ELF-1 (cell line): ENCODE data around the gene ACAP3.
A peak's percentile ranks its signal among the peaks of the same experiment; 100 is the strongest.
"Not testable (repeated sequence)": the region's sequence is repeated elsewhere in the genome, so short reads cannot be mapped to it uniquely, and the experiment has no call there.

Experiments
- DNase-seq: peaks from one replicate; pipeline ENCODE4 v3.0.0-alpha.2; 2016; ENCODE audit warnings: low read depth, low spot score

ACAP3 gene

GRCh38 chr1:1267488-1268283 is 40.0 kb downstream of the ACAP3 start:
- DNase-seq: no peak

DNA sequence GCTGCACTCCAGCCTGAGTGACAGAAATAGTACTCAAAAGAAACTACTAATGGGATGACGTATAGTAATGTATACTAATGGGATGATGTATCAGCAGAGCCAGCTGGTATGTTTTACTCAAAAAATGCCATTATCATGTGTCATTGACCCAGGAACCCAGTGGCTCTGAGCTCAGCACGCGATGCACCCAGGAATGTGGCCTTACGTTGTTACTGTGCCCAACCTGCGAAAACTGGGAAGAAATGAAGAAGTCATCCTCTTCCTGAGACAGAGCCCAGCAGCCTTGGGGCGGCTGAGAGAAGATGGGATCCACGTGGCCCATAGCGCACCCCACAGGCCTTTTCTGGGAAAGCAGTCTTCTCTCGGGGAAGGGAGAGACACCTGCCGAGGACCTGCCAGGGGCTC is 42.9 kb downstream of the ACAP3 start:
- peak; percentile 71 for DNase-seq

GRCh38 chr1:1264026-1264425 is 43.7 kb downstream of the ACAP3 start:
- DNase-seq: no peak

- DNase-seq: no peak
These were observed 45.0 kb downstream of the ACAP3 start for GRCh38 chr1:1262758-1263157.

DNA sequence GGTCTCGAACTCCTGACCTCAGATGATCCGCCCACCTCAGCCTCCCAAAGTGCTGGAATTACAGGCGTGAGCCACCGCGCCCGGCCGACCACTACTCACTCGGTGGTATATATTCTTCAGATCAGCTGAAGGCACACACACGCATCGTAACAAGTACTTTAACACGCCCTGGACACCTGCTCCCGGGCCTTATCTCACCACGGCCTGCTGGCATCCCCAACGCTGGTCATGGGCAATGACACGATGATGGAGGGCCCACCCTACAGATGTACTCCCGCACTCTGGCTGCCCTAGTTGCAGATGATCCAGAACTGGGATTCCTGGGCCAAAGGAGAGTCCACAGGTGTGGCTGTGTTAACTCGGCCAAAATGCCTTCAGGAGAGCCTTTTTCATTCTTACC is 45.7 kb downstream of the ACAP3 start:
- DNase-seq: no peak

DNA sequence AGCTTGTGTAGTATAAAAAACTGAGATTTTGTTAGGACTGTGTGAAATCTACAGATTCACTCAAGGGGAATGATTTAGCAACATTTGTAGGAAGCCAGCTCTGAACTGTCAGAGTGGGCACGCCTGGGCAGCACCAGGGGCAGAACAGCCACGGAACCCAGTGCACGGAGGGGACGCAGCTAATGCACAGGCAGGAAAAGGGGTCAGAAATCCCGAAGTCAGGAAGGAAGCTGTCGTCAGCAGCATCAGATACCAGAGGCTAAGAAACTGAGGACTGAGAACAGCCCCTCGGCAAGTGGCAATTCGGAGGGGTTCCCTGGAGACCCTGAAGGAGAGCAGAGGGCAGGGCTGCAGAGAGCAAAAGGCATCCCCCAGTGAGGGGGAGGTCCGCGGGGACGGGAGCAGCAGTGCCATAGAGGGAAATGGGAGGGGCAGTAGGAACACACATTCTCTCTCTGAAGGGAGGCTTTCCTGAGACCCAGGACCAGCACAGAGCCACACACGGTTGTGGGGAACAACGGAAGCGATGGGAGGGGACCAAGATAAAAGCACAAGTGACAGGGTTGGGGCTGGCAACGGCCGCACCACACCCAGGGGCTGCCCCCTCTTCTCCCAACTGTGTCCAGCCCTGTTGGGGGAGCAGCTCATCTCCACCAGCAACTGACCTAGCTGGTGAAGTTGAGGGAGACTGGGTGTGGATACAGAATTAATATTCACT is 46.7 kb downstream of the ACAP3 start:
- DNase-seq: no peak

DNA sequence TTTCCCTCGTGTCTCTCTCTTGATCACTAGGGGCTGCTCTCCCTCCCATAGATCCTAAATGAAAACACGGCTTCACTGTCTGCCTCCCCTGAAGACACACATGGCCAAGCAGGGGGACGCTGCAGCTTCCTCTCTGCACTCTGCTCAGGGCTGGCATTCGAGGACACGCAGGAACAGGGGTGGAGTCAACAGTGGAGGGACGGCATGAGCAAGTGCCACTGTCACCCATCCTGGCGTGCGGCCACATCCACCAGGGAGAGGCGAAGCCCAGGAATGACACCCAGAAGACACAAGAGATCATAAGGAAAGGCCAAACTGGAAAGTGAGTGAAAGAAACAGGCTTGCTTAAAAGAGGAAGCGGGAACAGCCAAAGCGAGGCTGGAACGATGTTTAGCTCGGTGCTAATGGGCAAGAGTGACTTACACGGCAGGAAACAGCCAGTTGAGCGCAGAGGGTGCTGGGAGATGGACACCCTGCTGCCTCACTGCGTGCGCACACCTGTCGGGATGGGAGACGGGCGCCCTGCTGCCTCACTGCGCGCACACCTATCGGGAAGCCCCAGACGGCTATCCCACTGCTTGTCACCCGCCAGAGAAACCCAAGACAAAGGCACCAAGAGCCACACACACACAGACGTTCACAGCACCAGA is 47.7 kb downstream of the ACAP3 start:
- no peak for DNase-seq

DNA sequence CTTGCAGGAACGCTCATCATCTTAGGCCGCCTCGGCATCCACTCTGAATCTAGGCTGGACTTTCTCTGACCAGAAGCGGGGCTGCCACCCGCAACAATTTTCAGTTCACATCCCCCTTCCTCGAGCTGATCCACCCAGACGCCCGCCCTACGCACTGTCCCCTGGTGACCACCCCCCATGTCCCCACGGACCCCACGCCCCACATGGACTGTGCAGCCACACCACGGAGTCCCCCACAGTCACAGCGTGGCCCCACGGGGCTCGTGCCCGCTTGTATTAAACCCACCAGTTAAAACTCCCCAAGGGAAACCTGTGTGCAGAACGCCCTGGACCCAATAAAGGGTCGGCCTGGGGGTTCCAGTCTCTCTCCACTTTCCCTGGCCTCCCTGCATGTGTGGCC is 48.2 kb downstream of the ACAP3 start:
- no peak for DNase-seq

DNA sequence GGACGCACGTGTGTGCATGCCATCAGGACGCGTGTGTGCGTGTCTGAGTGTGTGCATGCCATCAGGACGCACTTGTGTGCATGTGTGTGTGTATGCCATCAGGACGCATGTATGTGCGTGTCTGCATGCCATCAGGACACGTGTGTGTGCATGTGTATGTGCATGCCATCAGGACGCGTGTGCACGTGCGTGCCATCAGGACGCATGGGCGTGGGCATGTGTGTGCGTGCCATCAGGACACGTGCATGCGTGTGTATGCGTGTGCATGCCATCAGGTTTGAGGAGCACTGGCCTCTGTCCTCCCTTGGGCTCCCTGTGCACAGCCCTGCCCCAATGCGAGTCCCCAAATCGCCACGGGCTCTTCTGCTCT is 48.6 kb downstream of the ACAP3 start:
- no peak for DNase-seq

DNA sequence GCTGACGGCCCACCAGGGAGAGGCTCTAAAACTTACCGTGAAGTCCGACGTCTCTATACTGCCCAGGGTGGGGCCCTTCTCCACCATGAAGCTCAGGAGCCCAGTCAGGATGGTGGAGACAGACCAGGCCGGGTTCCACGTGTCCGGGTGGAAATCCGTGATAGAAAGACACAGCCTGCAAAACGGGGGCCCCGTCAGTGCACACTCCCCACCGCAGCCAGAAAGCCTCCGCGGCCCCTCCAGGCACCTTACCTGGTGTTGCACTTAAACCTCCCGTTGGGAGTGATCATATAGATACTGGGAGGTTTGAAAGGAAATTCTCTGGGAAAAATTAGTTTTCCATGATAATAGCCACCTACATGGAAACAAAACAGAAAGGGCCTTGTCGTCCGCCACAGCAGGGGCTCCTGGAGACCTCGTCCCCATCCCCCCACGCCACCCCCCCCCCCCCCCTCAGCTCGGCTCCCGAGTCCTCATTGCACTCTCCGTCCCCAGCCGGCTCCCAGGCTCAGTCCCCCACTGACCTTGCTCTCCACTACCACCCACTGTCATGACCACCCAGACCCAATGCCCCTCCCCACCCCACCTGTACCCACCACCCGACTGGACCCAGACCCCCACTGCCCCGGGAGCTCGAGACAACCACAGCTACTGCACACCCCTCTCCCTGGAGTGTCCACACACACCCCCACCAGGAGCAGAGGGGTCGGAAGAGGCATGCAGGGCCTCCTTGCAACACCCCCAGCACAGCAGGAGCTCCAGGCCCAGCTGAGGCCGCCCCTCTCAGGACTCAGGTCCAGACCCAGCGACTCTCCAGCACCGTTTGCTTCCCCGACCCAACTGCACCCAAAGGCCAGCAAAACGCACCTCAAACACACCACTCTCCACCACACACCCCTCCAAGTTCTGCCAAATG is 50.5 kb downstream of the ACAP3 start:
- no peak for DNase-seq

DNA sequence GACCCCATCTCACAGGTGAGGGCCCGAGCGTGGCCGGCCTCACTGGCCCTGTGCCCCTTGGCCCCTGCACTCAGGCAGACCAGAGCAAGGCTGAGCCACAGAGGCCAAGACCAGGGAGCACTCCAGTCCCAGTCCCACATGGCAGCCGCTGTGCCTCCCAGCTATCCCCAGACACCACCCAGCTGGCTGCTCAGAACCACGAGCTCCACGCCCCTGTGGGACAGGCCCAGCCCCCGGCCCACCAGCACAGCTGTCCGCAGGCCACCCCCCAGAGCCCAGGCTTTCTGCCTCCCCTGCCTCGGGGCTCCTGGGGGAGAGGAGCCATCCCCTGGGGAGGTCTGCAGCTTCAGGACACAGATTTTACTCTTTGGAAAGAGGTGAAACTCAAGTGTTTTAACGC is 52.1 kb downstream of the ACAP3 start:
- no peak for DNase-seq

GRCh38 chr1:1255078-1255477 is 52.7 kb downstream of the ACAP3 start:
- DNase-seq: no peak

GRCh38 chr1:1254667-1254998 is 53.1 kb downstream of the ACAP3 start:
- DNase-seq: no peak

GRCh38 chr1:1253972-1254666 is 53.6 kb downstream of the ACAP3 start:
- DNase-seq: no peak

GRCh38 chr1:1253314-1253713 is 54.4 kb downstream of the ACAP3 start:
- DNase-seq: no peak

DNA sequence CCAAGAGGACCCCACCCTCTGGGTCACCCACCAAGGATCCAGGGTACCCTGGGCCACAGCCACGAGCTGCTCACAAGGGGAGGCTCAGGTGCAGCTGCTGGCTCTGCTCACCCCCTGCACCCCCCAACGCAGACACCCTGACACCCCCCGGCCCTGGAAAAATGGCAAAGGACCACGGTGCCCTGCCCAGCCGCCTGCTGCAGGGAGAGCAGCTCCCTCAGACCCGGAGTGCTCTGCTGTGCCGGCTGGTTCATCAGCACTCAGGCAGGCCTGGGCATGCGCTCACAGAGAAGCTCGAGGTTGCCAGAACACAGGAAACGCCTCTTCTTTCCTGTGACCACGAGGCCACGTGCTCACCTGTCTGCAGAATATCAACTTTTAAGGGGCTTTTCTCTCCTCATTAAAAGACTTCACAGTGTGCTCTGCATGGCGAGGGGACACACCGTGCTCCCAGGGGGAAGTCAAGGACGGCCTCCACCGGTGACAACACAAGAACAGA is 56.9 kb downstream of the ACAP3 start:
- no peak for DNase-seq

DNA sequence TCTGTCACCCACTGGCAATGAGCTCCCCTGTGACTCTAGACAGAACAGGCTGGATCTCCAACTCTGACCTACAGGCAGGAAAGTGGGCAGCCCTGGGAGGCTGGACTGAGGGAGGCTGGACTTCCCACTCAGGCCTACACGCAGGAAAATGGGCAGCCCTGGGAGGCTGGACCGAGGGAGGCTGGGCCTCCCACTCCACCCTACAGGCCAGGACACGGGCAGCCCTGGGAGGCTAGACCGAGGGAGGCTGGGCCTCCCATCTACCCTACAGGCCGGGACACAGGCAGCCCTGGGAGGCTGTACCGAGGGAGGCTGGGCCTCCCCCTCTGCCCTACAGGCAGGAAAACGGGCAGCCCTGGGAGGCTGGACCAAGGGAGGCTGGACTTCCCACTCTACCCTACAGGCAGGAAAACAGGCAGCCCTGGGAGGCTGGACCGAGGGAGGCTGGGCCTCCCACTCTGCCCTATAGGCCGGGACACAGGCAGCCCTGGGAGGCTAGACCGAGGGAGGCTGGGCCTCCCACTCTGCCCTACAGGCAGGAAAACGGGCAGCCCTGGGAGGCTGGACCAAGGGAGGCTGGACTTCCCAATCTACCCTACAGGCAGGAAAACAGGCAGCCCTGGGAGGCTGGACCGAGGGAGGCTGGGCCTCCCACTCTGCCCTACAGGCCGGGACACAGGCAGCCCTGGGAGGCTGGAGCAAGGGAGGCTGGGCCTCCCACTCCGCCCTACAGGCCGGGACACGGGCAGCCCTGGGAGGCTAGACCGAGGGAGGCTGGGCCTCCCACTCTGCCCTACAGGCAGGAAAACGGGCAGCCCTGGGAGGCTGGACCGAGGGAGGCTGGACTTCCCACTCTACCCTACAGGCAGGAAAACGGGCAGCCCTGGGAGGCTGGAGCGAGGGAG is 59.5 kb downstream of the ACAP3 start:
- DNase-seq: not testable (repeated sequence)

DNA sequence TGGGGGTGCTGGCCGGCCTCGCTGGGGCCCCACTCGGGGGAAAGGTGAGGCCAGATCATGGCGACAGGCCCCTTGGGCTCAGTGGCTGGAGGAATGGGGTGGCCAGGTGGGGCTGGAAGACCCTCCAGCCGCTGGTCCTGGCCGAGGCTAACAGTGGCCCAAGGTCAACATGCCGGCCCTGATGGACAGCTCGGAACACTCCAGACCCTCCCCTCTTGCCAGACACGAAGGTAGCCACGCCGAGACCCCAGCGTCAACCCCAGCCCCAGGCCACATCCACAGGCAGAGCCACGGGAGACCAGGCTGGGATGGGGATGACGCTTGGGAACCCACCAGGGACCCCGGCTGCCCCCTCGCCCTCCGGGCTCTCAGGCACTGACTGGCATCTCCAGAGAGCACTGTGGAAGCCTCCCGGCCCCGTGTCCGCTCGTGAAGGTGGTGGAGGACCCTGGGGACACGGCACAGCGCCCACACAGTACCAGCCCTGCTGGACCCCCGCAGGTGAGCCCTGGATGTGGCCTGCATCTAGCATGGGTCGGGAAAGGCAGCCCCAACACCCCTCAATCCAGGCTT is 60.3 kb downstream of the ACAP3 start:
- DNase-seq: no peak

DNA sequence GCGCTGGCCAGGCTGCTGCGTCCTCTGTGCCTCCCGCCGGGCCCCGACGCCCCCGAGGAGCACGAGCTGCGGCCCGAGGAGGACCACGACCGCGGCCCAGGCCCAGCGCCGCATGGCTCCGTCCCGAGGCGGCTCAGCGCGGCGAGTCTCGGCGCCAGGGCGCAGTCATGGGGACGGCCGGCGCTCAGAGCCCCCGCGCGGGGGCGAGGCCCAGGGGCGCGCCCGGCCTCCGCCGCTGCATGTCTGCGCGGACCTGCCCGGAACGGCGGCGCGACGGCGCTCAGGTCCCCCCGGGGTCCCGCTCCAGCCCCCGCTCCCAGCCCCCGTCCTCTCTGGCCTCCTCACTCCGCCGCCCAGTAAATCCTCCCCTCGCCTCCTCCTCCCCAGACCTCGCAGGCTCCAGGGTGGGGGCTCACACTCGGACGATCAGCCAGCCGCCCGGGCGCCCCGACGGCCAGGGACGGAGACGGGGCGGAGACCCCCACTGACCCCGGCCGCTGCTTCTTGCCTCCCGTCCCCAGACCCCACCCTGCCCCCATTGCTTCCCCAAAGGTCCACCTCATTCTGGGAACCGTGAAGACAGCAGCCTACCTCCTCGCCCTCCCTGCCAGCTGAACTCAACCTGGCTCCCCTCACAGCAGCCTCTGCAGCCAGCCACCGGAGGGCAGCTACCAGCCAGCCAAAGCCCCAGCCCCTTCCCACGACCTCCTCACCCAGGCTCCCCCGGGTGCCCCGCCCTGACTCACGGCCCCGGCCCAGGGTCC is 61.0 kb downstream of the ACAP3 start, which contains the start of gene C1QTNF12:
C1QTNF12 (minus strand) TSS at position 146 of the 764 bp plus-strand sequence; CDS start at position 114, 32 bp downstream.
- no peak for DNase-seq
